Keratinocyte (primary cell): ENCODE data around the gene HBA2. TPM values are rescaled to one million over a fixed set of nuclear protein-coding genes. Genes with fewer than 3 reads are reported as not detected.
"Not testable (repeated sequence)": the region's sequence is repeated elsewhere in the genome, so short reads cannot be mapped to it uniquely, and the experiment has no call there.

Source experiments
- DNase-seq: peaks from one replicate; pipeline ENCODE4 v3.0.0-alpha.2; 2011; ENCODE audit warnings: low read depth, missing footprints, low spot score
- FAIRE-seq: peaks from 2 replicates; lab custom pipeline; 2011; peaks lifted over from hg19 to GRCh38; lab: Jason Lieb, UNC
- H2AFZ ChIP-seq: 2 replicates; pipeline ENCODE4 v1.6.0; 2012; ENCODE audit warnings: low read length, control low read depth, inconsistent platforms; ENCODE audit not compliant: control insufficient read depth
- H3K27ac ChIP-seq: 2 replicates; pipeline ENCODE4 v1.5.1; 2011; ENCODE audit warnings: low read length; ENCODE audit not compliant: control insufficient read depth, insufficient read depth
- H3K27me3 ChIP-seq: 3 replicates; pipeline ENCODE4 v1.6.0; 2011; ENCODE audit warnings: low read length; ENCODE audit not compliant: control insufficient read depth, insufficient read depth; ENCODE audit errors: extremely low read depth
- H3K36me3 ChIP-seq, 2 experiments: 2 replicates in 1 of 2; 3 replicates in 1 of 2; pipeline ENCODE4 v1.5.1; 2011; ENCODE audit warnings: low read length in 2 of 2, mild to moderate bottlenecking in 1 of 2; ENCODE audit not compliant: control insufficient read depth in 2 of 2, insufficient read depth in 2 of 2; ENCODE audit errors: extremely low read depth in 1 of 2
- H3K4me1 ChIP-seq: 3 replicates; pipeline ENCODE4 v1.5.1; 2011; ENCODE audit warnings: low read length; ENCODE audit not compliant: control insufficient read depth, insufficient read depth; ENCODE audit errors: extremely low read depth
- H3K4me2 ChIP-seq: 3 replicates; pipeline ENCODE4 v1.6.0; 2011; ENCODE audit warnings: low read depth, low read length; ENCODE audit not compliant: control insufficient read depth, insufficient read depth; ENCODE audit errors: extremely low read depth
- H3K4me3 ChIP-seq, 3 experiments: fragments of 200-600 bp in 1 of 3; sonication (generic) in 1 of 3; 2 replicates in 2 of 3; 3 replicates in 1 of 3; pipeline ENCODE4 v1.5.1; 2011 to 2016; ENCODE audit warnings: low read length in 3 of 3, mild to moderate bottlenecking in 3 of 3, control low read depth in 2 of 3, inconsistent platforms in 1 of 3, low read depth in 1 of 3, mixed read lengths in 1 of 3, mixed run types in 1 of 3, moderate library complexity in 1 of 3; ENCODE audit not compliant: control insufficient read depth in 2 of 3, insufficient read depth in 2 of 3; ENCODE audit errors: extremely low read depth in 1 of 3
- H3K79me2 ChIP-seq: 2 replicates; pipeline ENCODE4 v1.6.0; 2012; ENCODE audit warnings: low read length; ENCODE audit not compliant: control insufficient read depth, insufficient read depth
- H3K9ac ChIP-seq: 3 replicates; pipeline ENCODE4 v1.6.0; 2011; ENCODE audit warnings: low read length; ENCODE audit not compliant: control insufficient read depth, insufficient read depth; ENCODE audit errors: extremely low read depth
- H3K9me1 ChIP-seq: 3 replicates; pipeline ENCODE4 v1.6.0; 2011; ENCODE audit warnings: low read length; ENCODE audit not compliant: control insufficient read depth, insufficient read depth; ENCODE audit errors: extremely low read depth
- H3K9me3 ChIP-seq: 2 replicates; pipeline ENCODE4 v1.5.1; 2012; ENCODE audit warnings: low read depth, low read length; ENCODE audit not compliant: control insufficient read depth
- H4K20me1 ChIP-seq: 3 replicates; pipeline ENCODE4 v1.6.0; 2011; ENCODE audit warnings: low read length; ENCODE audit not compliant: control insufficient read depth, insufficient read depth; ENCODE audit errors: extremely low read depth
- CTCF ChIP-seq, 3 experiments: IDR thresholded peaks in 1 of 3; conservative IDR thresholded peaks in 1 of 3; optimal IDR thresholded peaks in 1 of 3; 2 replicates in 2 of 3; 3 replicates in 1 of 3; pipeline versions ENCODE3 to v1.5.1; 2011; ENCODE audit warnings: low read length in 3 of 3, mild to moderate bottlenecking in 3 of 3, moderate library complexity in 2 of 3, control low read depth in 1 of 3, inconsistent platforms in 1 of 3; ENCODE audit not compliant: insufficient read depth in 2 of 3; ENCODE audit errors: extremely low read depth in 1 of 3
- EZH2 ChIP-seq: IDR thresholded peaks from one replicate; pipeline ENCODE4 v1.6.1; 2012; ENCODE audit warnings: inconsistent platforms, mild to moderate bottlenecking, low read length, moderate library complexity
- dilution Hi-C: fragments of 300-500 bp; cut with MboI; formaldehyde crosslinking; loops from one replicate; pipeline ENCODE4 v1.7.0; 2020; ENCODE audit warnings: low sequenced_read_pairs; ENCODE audit not compliant: extremely low pct_ligation_motif_present
- polyA plus RNA-seq, 5 experiments: library from polyadenylated mRNA; depleted of rRNA in 3 of 5; stranded (reverse) in 3 of 5; stranded (forward) in 1 of 5; unstranded in 1 of 5; fragments of >200 nt; gene quantifications; 1 replicate in 1 of 5; 2 replicates in 3 of 5; 3 replicates in 1 of 5; pipeline versions ENCODE4 v1.2.1 to v1.2.3, GENCODE V29; 2011 to 2012; ENCODE audit warnings: missing spikeins in 2 of 5, low read depth in 1 of 5, low replicate concordance in 1 of 5

Gene HBA2
- polyA plus RNA-seq, 1 donor (not counting 4 experiments of a cell fraction or from before 2014, with no cell fraction given), result not detected

DNA sequence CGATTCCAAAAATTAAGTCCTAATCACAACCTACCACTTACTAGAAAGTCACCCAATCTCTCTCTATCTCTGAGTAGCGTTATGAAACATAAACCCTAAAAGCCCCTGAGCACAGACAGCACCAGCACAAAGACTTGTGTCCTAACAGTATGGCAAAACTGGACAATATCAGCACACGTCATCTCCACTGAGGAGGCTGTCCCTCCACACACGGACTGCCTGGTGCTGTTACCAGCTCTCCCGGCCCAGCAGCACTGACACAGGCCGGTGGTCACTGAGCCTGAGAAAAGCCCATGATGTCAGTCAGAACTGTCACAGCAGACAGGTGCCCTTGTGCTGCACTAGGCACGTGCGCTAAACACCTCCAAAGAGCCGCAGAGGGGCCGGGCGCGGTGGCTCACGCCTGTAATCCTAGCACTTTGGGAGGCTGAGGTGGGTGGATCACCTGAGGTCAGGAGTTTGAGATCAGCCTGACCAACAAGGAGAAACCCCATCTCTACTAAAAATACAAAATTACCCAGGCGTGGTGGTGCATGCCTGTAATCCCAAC is 39.0 kb downstream of the HBA2 start:
- peaks cover 60% of the 10 kb centered on the region for H3K79me2 ChIP-seq
- H2AFZ ChIP-seq, H3K4me3 ChIP-seq, H3K27me3 ChIP-seq, H3K27ac ChIP-seq, H3K4me2 ChIP-seq, H3K4me1 ChIP-seq, dilution Hi-C loops, DNase-seq, H3K9ac ChIP-seq, H3K9me3 ChIP-seq, FAIRE-seq, H3K9me1 ChIP-seq: not testable (repeated sequence)
- peaks cover 22% of the 10 kb centered on the region for H4K20me1 ChIP-seq
- peaks cover 20 to 35% of the 10 kb centered on the region in 2 experiments for H3K36me3 ChIP-seq

DNA sequence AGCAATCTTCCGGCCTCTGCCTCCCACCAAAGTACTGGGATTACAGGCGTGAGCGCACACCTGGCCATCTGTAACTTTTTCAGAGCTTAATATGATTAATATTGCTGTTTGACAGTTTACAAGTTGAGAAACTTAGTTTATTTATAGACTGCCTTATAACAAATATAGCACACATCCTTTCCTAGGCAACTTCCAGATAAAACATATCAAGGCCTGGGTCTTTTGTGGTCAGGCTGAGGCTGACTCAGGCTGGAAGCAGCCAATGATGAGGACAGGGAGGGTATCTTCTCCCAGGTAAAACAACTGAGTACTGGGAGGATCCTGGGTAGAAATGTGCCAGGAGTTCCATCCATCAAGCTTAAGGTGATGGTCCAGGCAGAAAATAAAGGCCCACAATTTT is 40.3 kb downstream of the HBA2 start:
- H4K20me1 ChIP-seq, result peaks cover 22% of the 10 kb centered on the region
- H3K9ac ChIP-seq, result no peak overlapping the region
- no peaks in the 10 kb centered on the region for H3K4me1 ChIP-seq
- no peak overlapping the region for H3K4me3 ChIP-seq
- no peak for FAIRE-seq
- H3K9me1 ChIP-seq, result no peaks in the 10 kb centered on the region
- H3K36me3 ChIP-seq, result peaks cover 16 to 32% of the 10 kb centered on the region in 2 experiments
- TF ChIP-seq EZH2, result no peak
- no peak for TF ChIP-seq CTCF (optimal IDR thresholded peaks at IDR 0.05 in 1 of 3, IDR thresholded peaks at IDR 0.05 in 1 of 3, conservative IDR thresholded peaks at IDR 0.05 in 1 of 3; ENCODE audit: extremely low read depth in 1 of 3, insufficient read depth in 2 of 3, low read length in 3 of 3)
- dilution Hi-C loops, result no loop called here
- H3K27me3 ChIP-seq, result no peaks in the 10 kb centered on the region
- H2AFZ ChIP-seq, result no peak overlapping the region
- no peak for DNase-seq
- no peaks in the 10 kb centered on the region for H3K9me3 ChIP-seq
- no peak overlapping the region for H3K27ac ChIP-seq
- H3K4me2 ChIP-seq, result no peak overlapping the region
- H3K79me2 ChIP-seq, result peaks cover 64% of the 10 kb centered on the region

DNA sequence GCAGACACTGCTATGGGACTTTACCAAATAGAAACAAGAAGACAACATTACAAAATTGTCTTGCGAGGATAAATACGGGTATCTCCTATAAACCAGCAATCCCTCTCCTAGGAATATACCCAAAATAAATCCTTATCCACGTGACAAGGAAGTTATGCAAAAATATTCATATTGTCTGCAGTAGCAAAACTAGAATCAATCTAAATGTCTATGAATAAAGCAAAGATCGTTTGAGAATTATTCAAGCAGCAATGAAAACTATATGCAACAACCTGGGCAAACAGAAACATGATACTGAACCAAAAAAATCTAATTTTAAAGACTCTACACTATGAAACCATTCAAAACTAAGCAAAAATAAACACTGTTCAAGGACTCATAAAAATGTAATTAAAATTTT is 47.3 kb downstream of the HBA2 start:
- FAIRE-seq (no peak), DNase-seq (no peak)
- TF ChIP-seq EZH2, result no peak
- TF ChIP-seq CTCF (optimal IDR thresholded peaks at IDR 0.05 in 1 of 3, IDR thresholded peaks at IDR 0.05 in 1 of 3, conservative IDR thresholded peaks at IDR 0.05 in 1 of 3; ENCODE audit: extremely low read depth in 1 of 3, insufficient read depth in 2 of 3, low read length in 3 of 3), result no peak
- Histone ChIP-seq H3K4me3 (no peak overlapping the region), H3K79me2 (peaks cover 64% of the 10 kb centered on the region), H3K9me3 (no peaks in the 10 kb centered on the region), H3K9me1 (no peaks in the 10 kb centered on the region), H3K4me1 (no peaks in the 10 kb centered on the region), H3K27ac (no peak overlapping the region), H2AFZ (no peak overlapping the region), H3K36me3 (peaks cover 11 to 50% of the 10 kb centered on the region in 2 experiments), H3K9ac (no peak overlapping the region), H3K27me3 (no peaks in the 10 kb centered on the region), H3K4me2 (no peak overlapping the region), H4K20me1 (peaks cover 2% of the 10 kb centered on the region)
- dilution Hi-C loops, result no loop called here
